ENCODE results near the gene DNAH8. TPM values are rescaled to one million over a fixed set of nuclear protein-coding genes. Genes with fewer than 3 reads are reported as not detected.

DNAH8 gene
- polyA plus RNA-seq, 3 donors: not detected

DNA sequence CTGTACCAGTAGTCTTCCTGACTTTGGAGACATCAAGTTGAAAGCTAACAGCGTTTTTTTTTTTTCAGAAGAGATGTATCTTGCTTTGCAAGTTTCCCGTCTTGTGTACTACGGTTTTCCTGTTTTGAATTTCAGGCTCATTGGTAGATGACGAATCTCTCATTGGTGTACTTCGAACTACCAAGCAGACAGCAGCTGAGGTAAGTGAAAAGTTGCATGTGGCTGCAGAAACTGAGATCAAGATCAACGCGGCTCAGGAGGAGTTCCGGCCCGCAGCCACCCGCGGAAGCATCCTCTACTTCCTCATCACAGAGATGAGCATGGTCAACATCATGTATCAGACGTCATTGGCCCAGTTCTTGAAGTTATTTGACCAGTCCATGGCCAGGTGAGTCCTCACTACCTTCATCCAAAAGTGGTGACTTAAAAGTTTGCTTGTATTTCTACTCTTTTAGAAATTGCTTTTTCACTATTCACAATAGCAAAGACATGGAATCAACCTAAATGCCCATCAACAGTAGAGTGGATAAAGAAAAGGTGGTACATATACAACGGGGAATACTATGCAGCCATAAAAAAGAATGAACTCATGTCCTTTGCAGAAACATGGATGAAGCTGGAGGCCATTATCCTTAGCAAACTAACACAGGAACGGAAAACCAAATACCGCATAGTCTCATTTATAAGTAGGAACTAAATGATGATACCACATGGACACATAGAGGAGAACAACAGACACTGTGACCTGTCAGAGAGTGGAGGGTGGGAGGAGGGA is 222.9 kb downstream of the DNAH8 start:
- Mint-ChIP-seq H3K27ac (no peak overlapping the region), H3K4me1 (no peaks in the 10 kb centered on the region), H3K9me3 (no peaks in the 10 kb centered on the region), H3K27me3 (ENCODE audit: low read depth in 3 of 3) (peaks cover 1 to 6% (median 4%) of the 10 kb centered on the region in 3 donors), H3K36me3 (no peaks in the 10 kb centered on the region), H3K4me3 (no peak overlapping the region)
- Histone ChIP-seq H3K36me3 (replicated peaks in 1 of 2; ENCODE audit: control insufficient read depth in 1 of 2, insufficient read depth in 2 of 2, low read length in 2 of 2) (no peaks in the 10 kb centered on the region), H3K27ac (ENCODE audit: low read depth in 1 of 2, low read length in 2 of 2) (no peak overlapping the region), H2AFZ (ENCODE audit: insufficient read depth, low read depth, low read length, poor library complexity, severe bottlenecking) (no peak overlapping the region), H4K20me1 (ENCODE audit: insufficient read depth, low read length) (no peaks in the 10 kb centered on the region), H3K9ac (ENCODE audit: insufficient read depth, low read length, poor library complexity, severe bottlenecking) (no peak overlapping the region), H3K4me3 (replicated peaks in 1 of 3; ENCODE audit: low read depth in 2 of 3, low read length in 3 of 3) (no peak overlapping the region), H3K4me1 (ENCODE audit: control insufficient read depth in 1 of 2, insufficient read depth in 2 of 2, low read length in 2 of 2) (no peaks in the 10 kb centered on the region), H3K79me2 (ENCODE audit: insufficient read depth, low read length) (no peaks in the 10 kb centered on the region), H3K27me3 (ENCODE audit: control insufficient read depth in 2 of 2, insufficient read depth in 2 of 2, low read length in 2 of 2) (no peaks in the 10 kb centered on the region), H3K9me3 (replicated peaks in 1 of 2; ENCODE audit: control insufficient read depth in 1 of 2, insufficient read depth in 1 of 2, low read length in 2 of 2) (no peaks in the 10 kb centered on the region), H3K4me2 (replicated peaks; ENCODE audit: extremely low read depth, low read length, poor library complexity, severe bottlenecking) (no peak overlapping the region)
- intact Hi-C loops (cut with micrococcal nuclease): no loop called here
- no peak for DNase-seq
- 100% methylated on average over 5 of the region's 15 CpGs for WGBS (ENCODE audit: insufficient coverage)
- TF ChIP-seq, protein P1, sequence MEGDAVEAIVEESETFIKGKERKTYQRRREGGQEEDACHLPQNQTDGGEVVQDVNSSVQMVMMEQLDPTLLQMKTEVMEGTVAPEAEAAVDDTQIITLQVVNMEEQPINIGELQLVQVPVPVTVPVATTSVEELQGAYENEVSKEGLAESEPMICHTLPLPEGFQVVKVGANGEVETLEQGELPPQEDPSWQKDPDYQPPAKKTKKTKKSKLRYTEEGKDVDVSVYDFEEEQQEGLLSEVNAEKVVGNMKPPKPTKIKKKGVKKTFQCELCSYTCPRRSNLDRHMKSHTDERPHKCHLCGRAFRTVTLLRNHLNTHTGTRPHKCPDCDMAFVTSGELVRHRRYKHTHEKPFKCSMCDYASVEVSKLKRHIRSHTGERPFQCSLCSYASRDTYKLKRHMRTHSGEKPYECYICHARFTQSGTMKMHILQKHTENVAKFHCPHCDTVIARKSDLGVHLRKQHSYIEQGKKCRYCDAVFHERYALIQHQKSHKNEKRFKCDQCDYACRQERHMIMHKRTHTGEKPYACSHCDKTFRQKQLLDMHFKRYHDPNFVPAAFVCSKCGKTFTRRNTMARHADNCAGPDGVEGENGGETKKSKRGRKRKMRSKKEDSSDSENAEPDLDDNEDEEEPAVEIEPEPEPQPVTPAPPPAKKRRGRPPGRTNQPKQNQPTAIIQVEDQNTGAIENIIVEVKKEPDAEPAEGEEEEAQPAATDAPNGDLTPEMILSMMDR (IDR thresholded peaks at IDR 0.05): no peak

DNA sequence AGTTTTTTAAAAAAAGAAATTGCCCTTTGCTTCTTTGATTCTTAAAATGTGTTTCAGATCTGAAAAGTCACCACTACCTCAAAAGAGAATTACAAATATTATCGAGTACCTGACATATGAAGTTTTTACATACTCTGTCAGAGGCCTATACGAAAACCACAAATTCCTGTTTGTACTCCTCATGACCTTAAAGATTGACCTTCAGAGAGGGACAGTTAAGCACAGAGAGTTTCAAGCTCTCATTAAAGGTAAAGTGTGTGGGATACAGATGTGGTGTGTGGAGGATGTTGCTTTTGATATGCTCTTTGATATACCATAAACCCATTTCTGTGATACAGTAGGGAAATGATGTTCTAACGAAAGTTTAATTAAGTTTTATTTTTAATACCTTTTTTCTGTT is 223.6 kb downstream of the DNAH8 start:
- Histone ChIP-seq H3K79me2 (ENCODE audit: insufficient read depth, low read length) (no peaks in the 10 kb centered on the region), H3K9ac (ENCODE audit: insufficient read depth, low read length, poor library complexity, severe bottlenecking) (no peak overlapping the region), H3K4me3 (replicated peaks in 1 of 3; ENCODE audit: low read depth in 2 of 3, low read length in 3 of 3) (no peak overlapping the region), H3K36me3 (replicated peaks in 1 of 2; ENCODE audit: control insufficient read depth in 1 of 2, insufficient read depth in 2 of 2, low read length in 2 of 2) (no peaks in the 10 kb centered on the region), H3K27me3 (ENCODE audit: control insufficient read depth in 2 of 2, insufficient read depth in 2 of 2, low read length in 2 of 2) (no peaks in the 10 kb centered on the region), H3K27ac (ENCODE audit: low read depth in 1 of 2, low read length in 2 of 2) (no peak overlapping the region), H3K4me2 (replicated peaks; ENCODE audit: extremely low read depth, low read length, poor library complexity, severe bottlenecking) (no peak overlapping the region), H4K20me1 (ENCODE audit: insufficient read depth, low read length) (no peaks in the 10 kb centered on the region), H3K9me3 (replicated peaks in 1 of 2; ENCODE audit: control insufficient read depth in 1 of 2, insufficient read depth in 1 of 2, low read length in 2 of 2) (no peaks in the 10 kb centered on the region), H2AFZ (ENCODE audit: insufficient read depth, low read depth, low read length, poor library complexity, severe bottlenecking) (no peak overlapping the region), H3K4me1 (ENCODE audit: control insufficient read depth in 1 of 2, insufficient read depth in 2 of 2, low read length in 2 of 2) (no peaks in the 10 kb centered on the region)
- H3K27me3 Mint-ChIP-seq (ENCODE audit: low read depth in 3 of 3): peaks cover 1 to 6% (median 4%) of the 10 kb centered on the region in 3 donors
- intact Hi-C loops (cut with micrococcal nuclease): no loop called here
- TF ChIP-seq, protein P1 (IDR thresholded peaks at IDR 0.05): no peak
- no CpG with 5 or more reads among the region's 3 CpGs for WGBS (ENCODE audit: insufficient coverage)
- H3K4me1 Mint-ChIP-seq: no peaks in the 10 kb centered on the region
- no peak overlapping the region for H3K27ac Mint-ChIP-seq
- H3K4me3 Mint-ChIP-seq: no peak overlapping the region
- no peaks in the 10 kb centered on the region for H3K9me3 Mint-ChIP-seq
- DNase-seq: no peak
- no peaks in the 10 kb centered on the region for H3K36me3 Mint-ChIP-seq

Data from CD14-positive monocyte (primary cell).